ENCODE results near the gene GLRA3. TPM values are rescaled to one million over a fixed set of nuclear protein-coding genes. Genes with fewer than 3 reads are reported as not detected.

The GLRA3 gene
- total and polyA plus RNA-seq, 2 of the 8 experiments (the other 6 are each of a cell fraction or from before 2014, with no cell fraction given), result 0.02 TPM; not detected in 1

DNA sequence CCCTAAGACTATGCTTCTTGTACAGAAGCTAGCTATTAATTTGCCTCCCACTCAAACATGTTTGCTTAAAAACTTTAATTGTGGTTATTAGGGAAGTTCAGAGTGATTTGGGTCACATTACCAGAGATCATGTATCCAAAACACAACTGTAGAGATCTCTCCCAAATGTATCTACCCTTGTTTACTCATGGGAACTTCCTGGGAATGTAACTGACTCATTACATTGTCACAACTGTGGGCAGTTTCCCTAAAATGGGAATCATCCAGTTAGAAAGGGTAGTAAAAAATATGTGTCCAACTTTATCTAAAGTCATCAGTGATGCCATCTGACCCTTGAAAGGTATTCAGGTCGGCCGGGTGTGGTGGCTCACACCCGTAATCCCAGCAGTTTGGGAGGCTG, 40.3 kb upstream of the GLRA3 start:
- Histone ChIP-seq H4K5ac (ENCODE audit: insufficient read length, low read depth, low read length) (no peak overlapping the region), H2AK5ac (ENCODE audit: low read depth, low read length) (no peak overlapping the region), H3K9ac (replicated peaks in 1 of 4; ENCODE audit: extremely low read depth in 1 of 4, low read depth in 3 of 4, low read length in 3 of 4) (no peak overlapping the region), H3K27ac (ENCODE audit: low read depth, low read length) (no peak overlapping the region), H4K20me1 (replicated peaks in 1 of 2; ENCODE audit: control insufficient read depth in 1 of 2, insufficient read depth in 2 of 2, low read length in 2 of 2) (no peaks in the 10 kb centered on the region), H3K4me1 (replicated peaks in 1 of 4; ENCODE audit: control insufficient read depth in 3 of 4, insufficient read depth in 4 of 4, low read length in 3 of 4) (no peaks in the 10 kb centered on the region), H3K9me3 (ENCODE audit: insufficient read depth in 2 of 2, low read depth in 1 of 2, low read length in 1 of 2) (no peaks in the 10 kb centered on the region), H2BK12ac (ENCODE audit: low read depth, low read length) (no peak overlapping the region), H4K91ac (replicated peaks; ENCODE audit: insufficient read length, low read length) (no peak overlapping the region), H3K4me2 (ENCODE audit: insufficient read depth in 1 of 2, low read depth in 2 of 2, low read length in 2 of 2) (no peak overlapping the region), H2BK5ac (ENCODE audit: low read depth, low read length) (no peak overlapping the region), H3K14ac (ENCODE audit: insufficient read length) (no peak overlapping the region), H3K79me1 (ENCODE audit: low read depth, low read length) (no peaks in the 10 kb centered on the region), H3K18ac (ENCODE audit: extremely low read depth, low read length) (no peak overlapping the region), H3K36me3 (ENCODE audit: control insufficient read depth in 2 of 4, insufficient read depth in 4 of 4, low read length in 3 of 4) (no peaks in the 10 kb centered on the region), H3K79me2 (ENCODE audit: control insufficient read depth in 1 of 2, insufficient read depth in 2 of 2, low read length in 2 of 2) (no peaks in the 10 kb centered on the region), H2BK15ac (ENCODE audit: low read length) (no peak overlapping the region), H3K23me2 (ENCODE audit: low read depth, low read length) (no peaks in the 10 kb centered on the region; the same call in 1 of the 2 replicates), H3K23ac (ENCODE audit: insufficient read length) (no peak overlapping the region), H3K27me3 (replicated peaks in 1 of 4; ENCODE audit: control insufficient read depth in 3 of 4, extremely low read depth in 1 of 4, insufficient read depth in 3 of 4, low read length in 3 of 4) (no peaks in the 10 kb centered on the region), H4K8ac (ENCODE audit: extremely low read depth, insufficient read depth, low read length) (no peak overlapping the region), H3K4ac (replicated peaks; ENCODE audit: insufficient read length, low read depth, low read length) (no peak overlapping the region), H3K4me3 (ENCODE audit: extremely low read depth in 1 of 4, insufficient read depth in 2 of 4, low read depth in 3 of 4, low read length in 4 of 4) (no peak overlapping the region), H2BK120ac (replicated peaks; ENCODE audit: low read depth, low read length) (no peak overlapping the region), H2BK20ac (ENCODE audit: low read length) (no peak overlapping the region), H2AFZ (ENCODE audit: low read length) (no peak overlapping the region), H3K56ac (replicated peaks; ENCODE audit: insufficient read length, low read depth, low read length) (no peak overlapping the region)
- CTCF ChIA-PET (ENCODE audit: partially characterized antibody), result no interaction called here
- WGBS, 2 experiments (ENCODE audit: extremely low coverage in 1 of 2, insufficient coverage in 1 of 2, insufficient read length in 1 of 2, insufficient replicate concordance in 2 of 2, low coverage in 1 of 2, low lambda C conversion rate in 2 of 2, missing lambda C conversion rate in 1 of 2), result 80% methylated on average over 3 of the region's 3 CpGs; no CpG with 5 or more reads in 1 of the 2 experiments
- POLR2A ChIA-PET (ENCODE audit: partially characterized antibody), result no interaction called here
- DNase-seq (ENCODE audit: low read depth in 1 of 2, low spot score in 2 of 2) (no peak), FAIRE-seq (no peak)
- TF ChIP-seq CREB1 (IDR thresholded peaks at IDR 0.05) (no peak), ZNF274 (IDR thresholded peaks at IDR 0.05; ENCODE audit: borderline replicate concordance, extremely low read depth, low read length) (no peak), NANOG (IDR thresholded peaks at IDR 0.05; ENCODE audit: insufficient read depth, low read depth, low read length, poor library complexity, severe bottlenecking) (no peak), POLR2A (IDR thresholded peaks at IDR 0.05; ENCODE audit: control extremely low read depth in 1 of 2, low read depth in 2 of 2, low read length in 2 of 2) (no peak), SP1 (IDR thresholded peaks at IDR 0.05; ENCODE audit: low read depth, low read length) (no peak), CHD2 (IDR thresholded peaks at IDR 0.05; ENCODE audit: low read length) (no peak), POU5F1 (IDR thresholded peaks at IDR 0.05; ENCODE audit: low read depth, low read length) (no peak), SP4 (IDR thresholded peaks at IDR 0.05; ENCODE audit: low read length) (no peak), EGR1 (IDR thresholded peaks at IDR 0.05; ENCODE audit: borderline replicate concordance, low read depth, low read length) (no peak)

Measured in H1 (cell line).